HG03103 (cell line): ENCODE measurements around the gene MGRN1.

Source experiments
- ATAC-seq: cut with Tn5 transposase; IDR thresholded peaks from one replicate; pipeline ENCODE4 v1.9.1; 2021; ENCODE audit warnings: low read depth; ENCODE audit not compliant: unreplicated experiment

The MGRN1 gene

DNA sequence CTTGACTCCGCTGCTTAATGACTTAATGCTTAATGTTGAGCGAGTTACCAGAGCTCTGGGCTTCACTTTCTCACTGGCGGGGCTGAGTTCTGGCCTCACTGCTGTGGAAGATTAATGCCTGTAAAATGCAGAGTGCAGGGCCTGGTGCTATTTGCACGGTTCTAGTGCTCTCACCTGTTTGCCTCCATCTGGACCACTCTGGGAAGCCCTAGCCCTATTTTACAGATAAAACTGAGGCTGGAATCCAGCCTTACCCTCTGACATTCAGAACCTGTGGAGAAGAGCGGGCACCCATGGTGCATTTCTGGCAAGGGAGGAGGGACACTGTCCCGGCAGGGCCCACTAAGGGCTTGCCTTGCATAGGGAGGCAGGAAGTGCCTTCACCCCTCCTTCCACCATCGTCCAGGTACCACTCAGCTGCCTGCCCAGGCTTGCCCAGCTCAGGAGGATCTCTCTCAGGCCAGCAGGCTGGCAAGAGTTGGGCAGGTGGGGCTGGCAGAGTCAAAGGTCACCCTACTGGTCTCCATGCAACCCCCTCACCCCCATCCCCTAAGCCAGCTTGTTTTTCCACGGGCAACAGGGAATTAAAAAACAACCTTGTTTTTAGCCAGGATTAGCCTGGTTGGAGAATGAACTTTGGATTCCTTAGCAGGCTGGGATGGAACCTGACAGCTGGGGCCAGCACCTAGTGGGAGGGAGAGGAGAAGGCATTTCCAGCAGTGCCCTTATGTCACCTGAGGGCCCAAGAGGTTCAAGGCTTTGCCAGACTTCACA is 5.8 kb upstream of the MGRN1 start:
- no peak for ATAC-seq

DNA sequence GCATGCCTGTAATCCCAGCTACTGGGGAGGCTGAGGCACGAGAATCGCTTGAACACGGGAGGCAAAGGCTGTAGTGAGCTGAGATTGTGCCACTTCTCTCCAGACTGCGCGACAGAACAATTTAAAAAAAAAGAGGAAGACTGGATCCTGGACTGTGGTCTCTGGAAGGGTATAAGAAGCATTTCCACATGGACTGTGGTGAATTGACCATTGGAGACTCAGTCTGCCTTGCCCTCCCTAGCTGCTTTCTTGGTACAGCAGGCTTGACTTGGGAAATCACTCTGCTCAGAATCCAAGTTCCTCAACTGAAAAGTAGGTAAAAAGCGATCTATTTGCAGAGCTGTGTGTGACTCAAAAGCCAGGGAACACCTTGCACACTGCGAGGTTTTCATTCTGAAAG is 1.0 kb upstream of the MGRN1 start:
- no peak for ATAC-seq

DNA sequence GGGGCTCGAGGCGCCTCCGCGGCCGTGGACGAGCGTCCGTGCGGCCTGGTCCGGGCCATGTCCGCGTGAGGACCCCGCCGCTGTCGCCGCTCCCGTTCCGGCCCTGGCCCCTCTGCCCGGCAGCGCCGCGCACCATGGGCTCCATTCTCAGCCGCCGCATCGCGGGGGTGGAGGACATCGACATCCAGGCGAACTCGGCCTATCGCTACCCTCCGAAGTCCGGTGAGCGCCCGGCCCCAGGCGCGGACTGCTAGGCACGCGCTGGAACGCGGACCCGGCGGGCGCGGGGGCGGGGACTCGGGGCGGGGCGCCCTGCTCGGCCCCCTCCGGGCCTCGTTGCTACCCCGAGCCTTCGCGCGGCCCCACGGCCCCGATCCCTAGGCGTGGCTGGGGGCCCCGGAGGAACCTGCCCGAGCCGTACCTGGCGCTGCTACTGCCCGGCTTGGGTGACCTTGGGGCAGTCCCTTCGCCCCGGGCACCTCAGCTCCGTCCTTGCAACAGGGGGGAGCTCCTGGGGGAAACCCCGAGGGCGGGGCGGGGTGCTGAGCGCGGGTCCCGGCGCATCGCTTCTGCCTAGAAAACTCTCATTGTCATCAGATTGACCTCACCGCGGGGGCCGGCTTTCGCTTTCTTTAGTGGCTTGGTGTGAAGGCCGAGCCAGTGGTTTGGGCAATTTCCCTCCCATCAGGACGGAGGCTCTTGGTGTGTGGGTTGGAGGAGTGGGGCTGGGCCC is 367 bp downstream of the MGRN1 start:
- ATAC-seq: peak; percentile 41

DNA sequence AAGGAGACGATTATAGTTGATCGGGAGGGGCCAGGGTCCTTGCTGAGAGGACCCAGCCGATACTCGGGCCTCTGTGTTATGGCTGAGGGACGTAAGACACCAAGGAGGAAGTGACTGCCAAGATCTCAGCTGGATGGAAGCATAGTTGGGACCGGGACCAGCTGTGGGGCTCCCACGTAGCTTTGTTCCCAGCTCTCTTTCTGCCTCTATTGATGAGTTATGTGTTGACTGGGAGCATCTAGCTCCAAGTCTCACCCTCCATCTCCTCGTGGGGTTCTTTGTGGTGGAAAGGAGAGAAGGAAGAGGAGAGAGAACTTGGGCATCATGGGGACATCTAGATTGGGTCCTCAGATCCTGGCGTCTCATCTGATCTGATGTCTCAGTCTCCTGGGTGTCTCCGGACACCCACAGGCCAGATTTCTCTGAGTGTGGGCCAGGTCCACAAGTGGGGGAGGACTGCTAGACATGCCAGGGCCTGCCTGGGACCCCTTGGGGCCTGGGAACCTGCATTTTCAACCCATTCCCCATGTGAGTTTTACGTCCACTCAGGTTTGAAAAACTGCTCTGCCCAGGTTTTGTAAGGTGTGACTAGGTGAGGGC is 1.0 kb downstream of the MGRN1 start:
- peak; percentile 5 for ATAC-seq

DNA sequence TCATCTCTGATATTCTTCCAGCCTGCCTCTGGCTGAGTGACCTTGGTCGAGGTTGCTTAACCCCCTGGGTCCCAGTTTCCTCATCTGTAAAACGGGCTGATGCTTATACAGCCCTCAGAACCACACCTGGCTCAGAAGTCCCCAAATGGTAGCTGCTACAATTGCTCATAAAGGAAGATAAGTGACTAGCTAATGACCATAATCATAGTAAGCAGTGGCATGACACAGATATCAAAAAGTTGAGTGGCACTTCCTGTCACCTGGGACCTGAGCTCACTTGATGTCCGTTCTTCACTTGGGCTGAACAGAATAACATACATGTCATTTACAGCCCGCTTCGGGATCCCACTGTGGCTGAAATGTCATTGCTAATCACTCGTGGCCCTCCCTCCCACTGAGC is 1.8 kb downstream of the MGRN1 start:
- no peak for ATAC-seq

DNA sequence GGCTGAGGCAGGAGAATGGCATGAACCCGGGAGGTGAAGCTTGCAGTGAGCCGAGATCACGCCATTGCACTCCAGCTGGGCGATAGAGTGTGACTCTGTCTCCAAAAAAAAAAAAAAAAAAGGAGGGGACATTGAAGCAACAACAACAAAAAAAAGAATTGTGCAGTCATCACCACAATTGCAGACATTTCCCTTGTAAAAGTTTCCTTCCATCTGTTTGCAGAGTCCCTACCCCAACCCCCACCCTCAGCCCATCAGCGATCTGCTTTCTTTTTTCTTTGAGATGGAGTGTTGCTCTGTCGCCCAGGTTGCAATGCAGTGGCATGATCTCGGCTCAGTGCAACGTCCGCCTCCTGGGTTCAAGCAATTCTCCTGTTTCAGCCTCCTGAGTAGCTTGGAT is 3.7 kb downstream of the MGRN1 start:
- ATAC-seq: no peak

DNA sequence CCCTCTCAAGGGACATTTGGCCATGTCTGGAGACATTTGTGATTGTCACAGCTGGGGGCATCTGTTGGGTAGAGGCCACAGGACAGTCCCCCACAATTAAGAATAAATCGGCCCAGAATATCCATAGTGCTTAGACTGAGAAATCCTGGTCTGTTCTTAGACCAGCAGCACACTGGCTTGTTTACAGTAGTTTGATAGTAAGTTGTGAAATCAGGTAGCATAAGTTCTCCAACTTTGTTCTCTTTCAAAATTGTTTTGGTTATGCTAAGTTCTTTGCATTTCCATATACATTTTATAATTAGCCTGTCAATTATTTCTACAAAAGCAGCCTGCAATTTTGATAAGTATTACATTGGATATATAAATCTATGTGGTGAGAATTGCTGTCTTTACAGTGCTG is 6.8 kb downstream of the MGRN1 start:
- no peak for ATAC-seq

DNA sequence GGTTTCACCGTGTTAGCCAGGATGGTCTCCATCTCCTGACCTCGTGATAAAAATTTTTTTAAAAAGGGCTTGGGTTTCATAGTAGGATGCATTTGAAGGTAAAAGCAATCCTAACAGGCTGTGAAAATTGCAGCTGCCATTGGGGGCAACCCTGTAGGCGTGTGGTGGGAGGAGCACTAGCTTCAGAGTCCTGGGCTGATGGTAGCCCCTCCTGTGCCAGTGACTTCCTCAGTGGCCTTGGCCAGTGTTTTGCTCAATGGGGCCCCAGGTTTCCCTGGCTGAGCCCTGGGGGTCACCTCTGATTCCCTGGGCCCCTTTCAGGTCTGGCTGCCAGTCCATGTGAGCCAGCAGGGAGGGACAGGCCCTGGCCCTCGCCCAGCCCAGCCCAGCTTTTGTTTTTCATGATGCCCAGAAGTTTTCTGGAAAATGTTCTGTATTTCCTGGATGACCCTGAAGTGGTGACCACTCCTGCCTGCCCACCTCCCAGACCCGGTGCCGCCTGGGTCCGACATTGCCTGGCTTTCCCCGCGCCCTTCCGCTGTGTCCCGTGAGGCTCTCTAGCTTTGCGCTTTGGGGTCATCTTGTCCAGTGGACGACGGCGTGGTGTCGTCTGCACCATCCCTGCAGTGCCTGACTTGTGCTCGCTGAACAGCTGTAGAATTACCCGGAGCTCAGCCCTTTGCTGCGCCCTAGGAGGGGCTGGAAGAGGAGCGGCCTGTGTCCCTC is 9.4 kb downstream of the MGRN1 start:
- no peak for ATAC-seq

DNA sequence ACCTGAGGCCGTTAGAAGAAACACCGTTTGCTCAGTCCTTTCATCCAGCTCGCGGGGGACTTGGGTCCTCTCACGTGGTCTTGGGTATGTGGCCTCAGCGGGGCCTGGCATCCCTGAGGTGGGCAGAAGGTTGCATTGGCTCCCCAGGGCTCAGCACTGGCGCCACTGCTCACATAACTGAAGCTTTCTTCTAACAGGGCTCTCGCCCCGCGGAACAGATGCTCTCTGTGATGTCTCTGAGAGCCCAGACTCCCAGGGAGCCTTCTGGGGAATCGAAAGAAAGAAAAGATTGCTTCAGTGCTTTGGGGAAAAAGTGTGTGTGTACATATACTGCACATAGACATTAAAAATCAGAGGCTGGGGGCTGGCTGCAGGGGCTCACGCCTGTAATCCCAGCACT is 10.1 kb downstream of the MGRN1 start:
- ATAC-seq: no peak

DNA sequence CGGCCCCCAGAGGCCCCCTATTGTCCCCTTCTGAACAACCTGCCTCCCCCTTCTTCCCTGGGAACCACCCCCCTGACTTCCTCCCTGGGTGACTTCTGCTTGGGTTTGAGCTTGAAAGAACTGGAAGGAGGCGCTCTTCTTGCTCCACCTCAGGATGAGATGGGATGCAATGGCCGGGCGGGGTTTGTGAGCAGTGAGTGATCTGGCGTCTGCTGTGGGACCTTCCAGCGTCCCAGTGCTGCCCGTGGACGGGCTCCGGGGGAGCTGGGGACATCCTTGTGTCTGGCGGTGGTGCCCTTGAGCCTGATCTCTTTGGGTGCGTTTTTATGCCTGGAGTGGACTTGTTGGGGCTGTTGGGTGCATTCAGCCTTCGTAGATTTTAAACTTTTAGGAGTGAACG is 11.6 kb downstream of the MGRN1 start:
- ATAC-seq: no peak

DNA sequence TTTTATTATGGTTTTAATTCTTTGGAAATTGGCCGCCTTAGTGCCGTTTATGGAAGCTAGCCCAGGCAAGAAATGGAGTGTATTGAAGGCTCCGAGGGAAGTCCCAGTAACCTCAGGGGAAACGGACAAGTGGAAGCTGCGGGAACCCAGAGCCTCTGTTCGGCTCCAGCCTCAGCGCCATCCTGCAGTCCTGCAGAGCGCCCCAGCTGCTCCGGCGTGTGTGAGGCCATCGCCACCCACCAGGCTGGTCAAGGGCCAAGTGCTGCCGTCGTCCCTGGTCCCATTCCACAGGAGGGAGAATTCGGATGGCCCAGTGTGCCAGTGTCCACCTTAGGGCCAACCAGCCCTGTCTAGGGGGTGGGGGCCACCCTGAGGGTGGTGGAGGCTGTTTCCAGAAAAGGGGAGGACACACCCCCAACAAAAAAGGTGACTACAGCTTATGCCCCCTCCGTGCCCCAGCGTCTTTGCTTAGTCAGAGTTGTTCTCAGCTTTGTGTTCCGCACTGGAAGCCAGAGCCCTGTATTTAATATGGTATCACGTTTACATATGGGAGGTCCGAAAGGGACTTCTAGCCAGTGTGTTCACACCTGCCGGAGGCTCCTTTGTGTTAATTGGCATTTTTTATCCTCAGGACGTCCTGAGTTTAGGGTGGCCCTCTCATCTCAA is 13.0 kb downstream of the MGRN1 start:
- no peak for ATAC-seq

DNA sequence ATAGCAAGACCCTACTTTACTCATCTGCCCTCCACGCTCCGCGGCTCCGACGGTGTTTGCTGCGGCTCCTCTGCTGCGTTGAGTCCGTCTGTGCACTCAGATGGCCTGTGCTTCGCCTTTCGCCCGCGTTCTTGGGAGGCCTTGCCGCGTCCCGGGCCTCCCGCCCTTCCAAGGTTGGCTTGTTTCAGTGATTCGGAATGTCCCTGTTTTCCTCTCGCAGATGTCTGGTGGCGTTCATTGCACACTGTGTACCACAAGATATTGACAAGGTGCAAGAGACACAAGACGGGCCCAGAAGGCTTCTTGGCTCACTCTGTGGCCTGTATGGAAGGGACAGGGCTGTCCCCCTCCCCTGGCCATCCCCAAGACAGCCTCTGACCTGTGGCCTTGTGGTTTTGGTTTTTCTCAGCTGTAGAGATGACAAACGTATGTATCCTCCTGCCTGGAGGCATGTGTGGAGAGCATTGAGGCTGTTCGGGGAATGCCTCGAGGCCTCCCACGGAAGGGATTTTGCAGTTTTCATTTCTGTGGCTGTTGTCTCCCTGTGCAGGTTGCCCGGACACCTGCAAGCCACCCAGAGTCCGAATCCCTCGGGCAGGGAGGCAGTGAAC is 15.4 kb downstream of the MGRN1 start:
- ATAC-seq: no peak

DNA sequence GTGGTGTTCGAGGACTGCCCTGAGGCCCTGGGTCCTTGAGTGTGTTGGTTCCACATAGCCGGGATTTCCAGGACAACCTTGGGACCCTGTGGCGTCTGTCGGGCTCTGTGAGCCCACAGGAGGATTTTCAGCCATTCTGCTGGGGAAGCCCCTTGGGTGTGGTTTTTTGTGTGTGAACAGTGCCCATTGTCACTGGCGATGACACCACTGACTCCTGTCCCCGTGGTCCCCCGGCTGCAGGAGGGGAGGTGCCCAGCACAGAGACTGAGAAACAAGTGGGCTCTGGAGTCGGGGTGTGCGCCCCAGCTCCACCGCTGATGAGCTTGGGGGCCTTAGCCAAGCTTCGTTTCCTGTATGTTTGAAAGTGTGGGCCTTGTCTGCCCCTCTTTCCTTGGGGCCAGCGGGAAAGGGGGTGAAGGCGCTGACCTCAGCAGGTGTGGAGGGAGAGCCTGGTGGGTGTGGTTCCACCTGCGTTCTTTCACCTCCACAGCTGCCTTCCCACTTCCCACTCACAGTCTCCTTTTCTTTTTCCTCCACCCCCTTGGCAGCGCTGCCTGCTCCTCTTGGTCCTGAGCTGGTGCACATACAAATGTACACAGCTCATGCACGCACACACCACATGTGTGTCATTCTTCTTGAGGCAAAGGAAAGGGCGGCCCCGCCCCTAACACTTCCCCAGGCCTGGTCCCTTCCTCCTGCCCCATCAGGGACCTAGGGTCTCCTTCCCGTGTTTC is 16.1 kb downstream of the MGRN1 start:
- no peak for ATAC-seq

DNA sequence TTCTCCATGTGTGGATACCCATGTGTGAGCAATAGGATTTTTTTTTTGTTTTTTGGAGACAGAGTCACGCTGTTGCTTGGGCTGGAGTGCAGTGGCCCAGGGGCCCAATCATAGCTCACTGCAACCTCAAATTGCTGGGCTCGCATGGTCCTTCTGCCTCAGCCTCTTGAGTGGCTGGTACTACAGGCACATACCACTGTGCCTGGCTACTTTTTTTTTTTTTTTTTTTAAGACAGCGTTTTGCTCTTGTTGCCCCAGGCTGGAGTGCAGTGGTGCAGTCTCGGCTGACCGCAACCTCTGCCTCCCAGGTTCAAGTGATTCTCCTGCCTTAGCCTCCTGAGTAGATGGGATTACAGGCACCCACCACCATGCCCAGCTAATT is 16.7 kb downstream of the MGRN1 start:
- ATAC-seq: no peak

DNA sequence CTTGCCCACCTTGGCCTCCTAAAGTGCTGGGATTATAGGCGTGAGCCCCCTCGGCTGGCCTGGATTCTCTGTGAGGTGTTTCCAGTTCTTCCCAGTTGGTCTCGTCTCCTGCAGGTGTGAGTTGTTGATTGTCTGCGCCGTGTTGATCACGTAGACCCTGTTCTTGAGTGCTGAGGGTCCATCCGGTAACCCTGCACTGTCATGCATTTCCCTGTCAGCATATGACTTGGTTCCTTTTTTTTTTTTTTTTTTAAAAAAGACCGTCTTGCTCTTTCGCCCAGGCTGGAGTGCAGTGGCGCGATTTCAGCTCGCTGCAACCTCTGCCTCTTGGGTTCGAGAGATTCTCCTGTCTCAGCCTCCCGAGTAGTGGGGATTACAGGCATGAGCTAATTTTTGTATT is 17.3 kb downstream of the MGRN1 start:
- no peak for ATAC-seq

DNA sequence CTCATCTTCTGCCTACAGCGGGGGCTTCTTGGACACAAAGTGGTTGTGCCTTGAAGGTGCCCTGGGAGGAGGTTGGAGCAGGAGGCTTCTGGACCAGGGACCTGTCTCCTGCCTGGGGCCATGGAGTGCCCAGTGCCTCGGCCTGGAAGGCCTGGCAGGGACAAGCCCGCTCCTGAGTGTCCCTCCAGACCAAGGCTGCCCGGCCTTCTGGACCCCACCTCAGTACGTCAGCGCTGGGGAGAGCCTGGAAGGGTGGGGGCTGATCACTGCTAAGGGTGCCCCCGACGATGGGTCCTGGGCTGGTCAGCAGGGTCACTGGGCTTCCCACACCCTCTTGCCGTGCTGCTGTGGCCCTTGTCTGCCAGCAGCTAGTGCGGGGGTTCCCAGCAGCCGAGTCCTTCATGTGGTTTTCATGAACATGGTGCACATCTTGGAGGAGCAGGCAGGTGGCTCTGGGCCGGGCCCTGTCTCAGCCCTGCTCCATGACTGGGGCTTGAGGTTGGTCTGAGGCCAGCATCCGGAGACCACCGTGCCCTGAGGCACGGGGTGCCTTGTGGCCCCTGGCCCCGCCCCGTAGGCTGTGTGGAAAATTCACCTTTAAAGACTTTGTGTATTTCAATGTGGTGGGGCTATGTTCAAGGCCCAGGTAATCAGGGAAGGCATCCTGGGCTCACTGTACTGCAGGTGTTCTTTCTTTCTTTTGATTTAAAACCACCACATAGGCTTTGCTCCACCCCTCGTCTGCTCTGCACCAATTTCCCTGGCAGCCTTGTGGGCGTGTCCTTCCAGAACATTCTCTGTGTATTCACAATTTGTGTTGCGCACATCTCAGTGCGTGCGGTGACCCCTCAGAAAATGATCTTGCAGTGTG is 22.4 kb downstream of the MGRN1 start:
- ATAC-seq: no peak

DNA sequence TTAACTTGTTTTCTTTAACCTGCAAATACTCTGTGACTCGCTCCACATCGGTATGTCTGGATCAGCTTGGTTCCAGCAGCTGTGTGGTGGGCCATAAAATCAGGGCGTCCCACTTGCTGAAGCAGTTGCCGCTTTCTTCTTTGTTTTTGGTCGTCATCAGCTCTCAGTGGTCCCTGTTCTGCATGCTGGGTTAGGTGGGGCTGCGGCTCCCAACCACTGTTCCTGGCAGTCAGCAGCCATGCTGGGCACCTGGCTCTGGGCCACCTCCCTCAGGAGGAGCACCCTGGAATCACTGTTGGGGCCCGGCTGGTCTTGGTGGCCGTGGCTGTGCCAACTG is 23.0 kb downstream of the MGRN1 start:
- ATAC-seq: no peak

DNA sequence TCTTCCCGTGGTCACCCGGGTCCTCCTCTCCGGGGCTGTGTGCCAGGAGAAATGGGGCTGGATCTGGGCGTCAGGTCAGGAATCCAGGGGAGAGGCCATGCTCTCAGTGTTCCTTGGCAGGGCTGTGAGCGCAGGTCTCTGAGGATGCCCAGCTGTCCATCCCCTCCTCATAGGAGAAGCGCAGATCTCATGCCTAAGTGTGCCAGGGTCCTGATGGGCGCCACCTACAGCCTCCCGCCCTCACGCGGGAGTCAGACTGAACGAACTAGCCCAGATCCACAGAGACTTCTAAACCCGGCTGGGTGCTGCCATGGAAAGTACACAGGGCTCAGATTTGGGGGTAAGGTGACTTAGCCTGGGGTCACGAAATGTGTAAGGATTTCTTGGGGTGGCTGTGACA is 24.3 kb downstream of the MGRN1 start:
- ATAC-seq: no peak
